Osteoblast (primary cell): Measurements from ENCODE around the gene BTG4. TPM values are rescaled to one million over a fixed set of nuclear protein-coding genes. Genes with fewer than 3 reads are reported as not detected.
A peak's percentile ranks its signal among the peaks of the same experiment; 100 is the strongest.

Experiments used
- DNase-seq: peaks from one replicate; pipeline ENCODE4 v3.0.0; 2011; ENCODE audit warnings: low spot score, mixed read lengths; ENCODE audit not compliant: insufficient read length; ENCODE audit errors: missing footprints
- H2AFZ ChIP-seq: 2 replicates; pipeline ENCODE4 v1.6.0; 2011; ENCODE audit warnings: mild to moderate bottlenecking, low read length
- H3K27ac ChIP-seq: 2 replicates; pipeline ENCODE4 v1.5.1; 2011; ENCODE audit warnings: mild to moderate bottlenecking, low read depth, low read length, moderate library complexity
- H3K27me3 ChIP-seq: 2 replicates; pipeline ENCODE4 v1.6.0; 2012; ENCODE audit warnings: mild to moderate bottlenecking, control low read depth, inconsistent platforms, low read length, moderate library complexity; ENCODE audit not compliant: insufficient read depth
- H3K36me3 ChIP-seq: 2 replicates; pipeline ENCODE4 v1.5.1; 2011; ENCODE audit warnings: mild to moderate bottlenecking, low read length, control low read depth, moderate library complexity; ENCODE audit not compliant: insufficient read depth
- H3K4me1 ChIP-seq: 2 replicates; pipeline ENCODE4 v1.5.1; 2011; ENCODE audit warnings: mild to moderate bottlenecking, low read length, control low read depth, moderate library complexity; ENCODE audit not compliant: insufficient read depth
- H3K4me2 ChIP-seq: 2 replicates; pipeline ENCODE4 v1.6.0; 2011; ENCODE audit warnings: mild to moderate bottlenecking, low read length; ENCODE audit not compliant: insufficient read depth
- H3K4me3 ChIP-seq: fragments of 200-600 bp; sonication (generic); 3 replicates; pipeline ENCODE4 v1.5.1; 2012; ENCODE audit warnings: mild to moderate bottlenecking, low read length, inconsistent platforms; ENCODE audit not compliant: insufficient read depth
- H3K79me2 ChIP-seq: 2 replicates; pipeline ENCODE4 v1.6.0; 2012; ENCODE audit warnings: mild to moderate bottlenecking, low read length, control low read depth, inconsistent platforms; ENCODE audit not compliant: insufficient read depth
- H3K9me3 ChIP-seq: 2 replicates; pipeline ENCODE4 v1.5.1; 2011; ENCODE audit warnings: low read depth, low read length, control low read depth
- H4K20me1 ChIP-seq: 2 replicates; pipeline ENCODE4 v1.6.0; 2012; ENCODE audit warnings: mild to moderate bottlenecking, low read length, control low read depth; ENCODE audit not compliant: insufficient read depth
- total RNA-seq: library from RNA; depleted of rRNA; stranded (reverse); fragments of >200 nt; gene quantifications from 2 replicates; pipeline ENCODE4 v1.2.3, GENCODE V29; 2012
- TF ChIP-seq, protein P1 (sequence below): IDR thresholded peaks from 2 replicates; pipeline ENCODE4 v1.5.1; 2011; ENCODE audit warnings: mild to moderate bottlenecking, low read depth, low read length, moderate library complexity; ENCODE audit errors: extremely low read depth

Gene BTG4
- total RNA-seq, 1 donor, result not detected

DNA sequence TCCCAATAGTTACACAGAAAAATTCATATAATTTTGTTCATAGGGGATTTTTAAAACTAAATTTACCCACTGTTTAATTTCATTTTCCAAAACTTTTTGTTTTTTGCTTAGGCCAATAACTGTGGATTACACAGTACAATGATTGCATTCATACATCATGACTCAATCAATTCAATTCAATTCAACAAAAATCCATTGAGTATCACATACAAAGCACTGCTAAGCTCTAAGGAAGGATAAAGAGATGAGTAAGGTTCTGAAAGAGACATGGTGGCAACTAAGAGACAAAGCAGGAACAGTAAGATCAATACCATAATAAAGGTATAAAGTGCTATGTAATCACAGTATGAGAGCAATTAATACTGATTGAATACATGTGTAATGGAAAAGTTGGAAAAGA, 18.9 kb upstream of the BTG4 start:
- peaks cover 31% of the 10 kb centered on the region for H3K4me1 ChIP-seq
- H4K20me1 ChIP-seq, result no peaks in the 10 kb centered on the region
- peak; percentile 62 for DNase-seq
- H3K9me3 ChIP-seq, result no peaks in the 10 kb centered on the region
- no peaks in the 10 kb centered on the region for H3K27me3 ChIP-seq
- H3K4me3 ChIP-seq, result no peak overlapping the region
- TF ChIP-seq, protein P1, sequence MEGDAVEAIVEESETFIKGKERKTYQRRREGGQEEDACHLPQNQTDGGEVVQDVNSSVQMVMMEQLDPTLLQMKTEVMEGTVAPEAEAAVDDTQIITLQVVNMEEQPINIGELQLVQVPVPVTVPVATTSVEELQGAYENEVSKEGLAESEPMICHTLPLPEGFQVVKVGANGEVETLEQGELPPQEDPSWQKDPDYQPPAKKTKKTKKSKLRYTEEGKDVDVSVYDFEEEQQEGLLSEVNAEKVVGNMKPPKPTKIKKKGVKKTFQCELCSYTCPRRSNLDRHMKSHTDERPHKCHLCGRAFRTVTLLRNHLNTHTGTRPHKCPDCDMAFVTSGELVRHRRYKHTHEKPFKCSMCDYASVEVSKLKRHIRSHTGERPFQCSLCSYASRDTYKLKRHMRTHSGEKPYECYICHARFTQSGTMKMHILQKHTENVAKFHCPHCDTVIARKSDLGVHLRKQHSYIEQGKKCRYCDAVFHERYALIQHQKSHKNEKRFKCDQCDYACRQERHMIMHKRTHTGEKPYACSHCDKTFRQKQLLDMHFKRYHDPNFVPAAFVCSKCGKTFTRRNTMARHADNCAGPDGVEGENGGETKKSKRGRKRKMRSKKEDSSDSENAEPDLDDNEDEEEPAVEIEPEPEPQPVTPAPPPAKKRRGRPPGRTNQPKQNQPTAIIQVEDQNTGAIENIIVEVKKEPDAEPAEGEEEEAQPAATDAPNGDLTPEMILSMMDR, result no peak
- H2AFZ ChIP-seq, result no peak overlapping the region
- H3K4me2 ChIP-seq, result peak overlapping the region; percentile 73
- no peaks in the 10 kb centered on the region for H3K79me2 ChIP-seq
- peak overlapping the region; percentile 81 for H3K27ac ChIP-seq
- H3K36me3 ChIP-seq, result no peaks in the 10 kb centered on the region

DNA sequence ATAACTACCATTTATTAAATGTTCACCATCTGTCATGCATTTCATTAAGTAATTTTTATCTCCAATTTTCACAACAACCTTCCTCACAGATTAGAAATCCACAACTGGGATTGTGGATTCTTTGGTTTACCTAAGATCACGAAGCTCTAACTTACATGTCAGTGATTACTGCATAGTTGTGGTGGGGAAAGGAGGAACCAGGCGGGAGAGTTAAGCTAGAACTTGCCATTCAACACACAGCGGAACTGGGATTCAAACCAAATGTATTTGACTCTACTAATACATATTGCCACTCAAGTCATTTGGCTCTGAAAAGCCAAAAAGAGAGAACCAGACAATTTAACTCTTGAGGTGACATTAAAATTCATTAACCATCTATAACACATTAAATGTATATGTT, 17.9 kb upstream of the BTG4 start:
- no peak overlapping the region for H2AFZ ChIP-seq
- TF ChIP-seq, protein P1, result no peak
- H4K20me1 ChIP-seq, result no peaks in the 10 kb centered on the region
- no peak overlapping the region for H3K27ac ChIP-seq
- H3K4me2 ChIP-seq, result no peak overlapping the region
- H3K4me1 ChIP-seq, result peaks cover 31% of the 10 kb centered on the region
- H3K79me2 ChIP-seq, result no peaks in the 10 kb centered on the region
- no peaks in the 10 kb centered on the region for H3K36me3 ChIP-seq
- no peak overlapping the region for H3K4me3 ChIP-seq
- H3K9me3 ChIP-seq, result no peaks in the 10 kb centered on the region
- no peak for DNase-seq
- H3K27me3 ChIP-seq, result no peaks in the 10 kb centered on the region

GRCh38 chr11:111528557-111528956, 16.4 kb upstream of the BTG4 start:
- H3K79me2 ChIP-seq, result no peaks in the 10 kb centered on the region
- H3K4me3 ChIP-seq, result no peak overlapping the region
- no peaks in the 10 kb centered on the region for H4K20me1 ChIP-seq
- DNase-seq, result no peak
- no peak overlapping the region for H3K4me2 ChIP-seq
- H3K9me3 ChIP-seq, result no peaks in the 10 kb centered on the region
- peak overlapping the region; percentile 18 for H2AFZ ChIP-seq
- no peak overlapping the region for H3K27ac ChIP-seq
- H3K36me3 ChIP-seq, result no peaks in the 10 kb centered on the region
- H3K27me3 ChIP-seq, result no peaks in the 10 kb centered on the region
- TF ChIP-seq, protein P1, result peak; percentile 5
- peaks cover 31% of the 10 kb centered on the region for H3K4me1 ChIP-seq

DNA sequence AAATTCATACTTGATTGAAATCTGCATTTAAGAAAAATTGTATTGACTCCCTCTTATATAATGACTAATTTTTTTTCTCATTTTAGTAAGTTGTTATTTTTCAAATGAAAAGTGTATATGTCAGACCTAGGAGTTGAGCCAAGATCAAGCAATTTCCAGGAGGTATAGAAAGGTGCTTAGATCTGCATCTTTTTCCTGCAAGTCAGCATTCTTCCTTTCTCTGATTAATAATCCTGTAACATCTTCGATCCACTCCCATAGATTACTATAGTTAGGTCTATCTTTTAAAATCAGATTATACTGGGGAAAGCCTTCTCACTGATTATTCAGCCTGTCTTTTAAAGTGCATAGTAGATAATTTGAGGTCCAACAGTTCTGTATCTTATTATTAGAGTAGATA, 15.1 kb upstream of the BTG4 start:
- no peak for DNase-seq
- H3K4me2 ChIP-seq, result no peak overlapping the region
- no peaks in the 10 kb centered on the region for H4K20me1 ChIP-seq
- TF ChIP-seq, protein P1, result no peak
- H3K9me3 ChIP-seq, result no peaks in the 10 kb centered on the region
- no peaks in the 10 kb centered on the region for H3K79me2 ChIP-seq
- no peaks in the 10 kb centered on the region for H3K36me3 ChIP-seq
- H3K27me3 ChIP-seq, result no peaks in the 10 kb centered on the region
- no peak overlapping the region for H2AFZ ChIP-seq
- peaks cover 28% of the 10 kb centered on the region for H3K4me1 ChIP-seq
- H3K27ac ChIP-seq, result peak overlapping the region; percentile 4
- H3K4me3 ChIP-seq, result no peak overlapping the region
